Measurements from ENCODE around the gene TMEM139.

GRCh38 chr7:143331179-143331801 lies 46.5 kb downstream of the TMEM139 start:
- TF ChIP-seq CTCF (IDR thresholded peaks at IDR 0.05): no peak
- no peak for TF ChIP-seq POLR2A (IDR thresholded peaks at IDR 0.05)

All from lower leg skin (tissue), 3 donors.